Stomach (tissue), 4 donors: ENCODE measurements around the gene GMCL2.

Source experiments
- CTCF ChIP-seq, 7 experiments: fragments of 450-650 bp in 4 of 7; fragments of 200-600 bp in 3 of 7; sonication (generic) in 3 of 7; IDR thresholded peaks; one replicate each; pipeline ENCODE4 v1.5.1; 2016 to 2019; ENCODE audit warnings: antibody characterized with exemption in 7 of 7, control low read depth in 2 of 7, mild to moderate bottlenecking in 1 of 7
- POLR2A ChIP-seq, 4 donors: fragments of 450-650 bp; IDR thresholded peaks; one replicate each; pipeline ENCODE4 v1.6.1; 2016; ENCODE audit warnings: antibody characterized with exemption in 4 of 4, control low read depth in 2 of 4, mild to moderate bottlenecking in 1 of 4, moderate library complexity in 1 of 4
- POLR2AphosphoS5 ChIP-seq, 3 donors: sonication (generic); formaldehyde crosslinking; IDR thresholded peaks; one replicate each; pipeline ENCODE4 v1.6.1; 2016; ENCODE audit warnings: antibody characterized with exemption in 3 of 3

GRCh38 chr5:178236126-178236525 lies 49.0 kb upstream of the GMCL2 start:
- TF ChIP-seq CTCF (IDR thresholded peaks at IDR 0.05) = no peak
- TF ChIP-seq POLR2AphosphoS5 (IDR thresholded peaks at IDR 0.05) = no peak
- TF ChIP-seq POLR2A (IDR thresholded peaks at IDR 0.05) = no peak
